K562 (cell line): ENCODE results near the gene PTCD3. TPM values are rescaled to one million over a fixed set of nuclear protein-coding genes. Genes with fewer than 3 reads are reported as not detected.

Source experiments
- ATAC-seq: fragments of 200-7000 bp; cut with Tn5 transposase; 3 replicates; pipeline ENCODE4 v1.9.1; 2020; ENCODE audit warnings: moderate library complexity
- BruUV-seq: library from RNA; stranded (reverse); fragments of 400-500 nt; replicated peaks from 2 replicates; lab custom pipeline; 2021; lab: Mats Ljungman, UMichigan
- CTCF ChIA-PET: fragments of 300-600 bp; formaldehyde crosslinking; extraction: SDS; loops from one replicate; lab custom pipeline; 2021; ENCODE audit warnings: low intra/inter-chr PET ratio; lab: Yijun Ruan, JAX
- POLR2A ChIA-PET: fragments of 300-600, 350-650 bp; sonication (Branson Sonifier 250); formaldehyde crosslinking; extraction: SDS; loops from one replicate; lab custom pipeline; 2021; ENCODE audit warnings: antibody characterized with exemption, inconsistent platforms; lab: Yijun Ruan, JAX
- DNase-seq, 4 experiments: peaks; one replicate each; pipeline versions ENCODE4 v3.0.0 to v3.0.0-alpha.2; 2011 to 2018; ENCODE audit warnings: low spot score in 3 of 4, mixed read lengths in 3 of 4; ENCODE audit errors: extremely low read depth in 1 of 4
- FAIRE-seq: peaks from 2 replicates; lab custom pipeline; 2011; peaks lifted over from hg19 to GRCh38; lab: Jason Lieb, UNC
- H2AFZ ChIP-seq: 2 replicates; pipeline ENCODE4 v1.6.0; 2011; ENCODE audit warnings: low read depth, low read length, control low read depth, inconsistent platforms
- H3K27ac ChIP-seq: fragments of 200-600 bp; 3 replicates; pipeline ENCODE4 v1.8.0; 2011; ENCODE audit warnings: low read depth, mild to moderate bottlenecking, control low read depth, inconsistent platforms, low read length, moderate library complexity, mixed read lengths; ENCODE audit errors: extremely low read depth
- H3K27me3 ChIP-seq, 2 experiments: fragments of 300-600 bp in 1 of 2; 2 replicates in 1 of 2; 3 replicates in 1 of 2; pipeline versions ENCODE4 v1.6.0 to v1.8.0; 2011; ENCODE audit warnings: inconsistent platforms in 2 of 2, low read length in 2 of 2, mild to moderate bottlenecking in 1 of 2, mixed read lengths in 1 of 2, moderate library complexity in 1 of 2; ENCODE audit not compliant: control insufficient read depth in 2 of 2, insufficient read depth in 2 of 2
- H3K36me3 ChIP-seq: fragments of 300-600 bp; 3 replicates; pipeline ENCODE4 v1.8.0; 2011; ENCODE audit warnings: mild to moderate bottlenecking, low read length, inconsistent platforms; ENCODE audit not compliant: control insufficient read depth, insufficient read depth
- H3K4me1 ChIP-seq, 2 experiments: fragments of 200-600 bp in 1 of 2; replicated peaks in 1 of 2; 2 replicates in 1 of 2; 3 replicates in 1 of 2; pipeline versions ENCODE4 v1.5.1 to v1.8.0; 2011; ENCODE audit warnings: inconsistent platforms in 2 of 2, low read length in 2 of 2, mild to moderate bottlenecking in 1 of 2, mixed read lengths in 1 of 2, moderate library complexity in 1 of 2; ENCODE audit not compliant: control insufficient read depth in 2 of 2, insufficient read depth in 2 of 2
- H3K4me2 ChIP-seq: 2 replicates; pipeline ENCODE4 v1.6.1; 2011; ENCODE audit warnings: low read length, control low read depth, inconsistent platforms, mixed read lengths; ENCODE audit not compliant: insufficient read depth
- H3K4me3 ChIP-seq: fragments of 200-600 bp; sonication (generic), shearing (Covaris generic); 2 replicates; pipeline ENCODE4 v1.5.1; 2016; ENCODE audit warnings: control low read depth, inconsistent platforms
- H3K79me2 ChIP-seq: fragments of 200-600 bp; 3 replicates; pipeline ENCODE4 v1.8.0; 2011; ENCODE audit warnings: low read length, inconsistent platforms; ENCODE audit not compliant: control insufficient read depth, insufficient read depth
- H3K9ac ChIP-seq, 2 experiments: 2 replicates each; pipeline versions ENCODE4 v1.6.0 to v1.6.1; 2011; ENCODE audit warnings: low read depth in 2 of 2, low read length in 2 of 2, control low read depth in 1 of 2, inconsistent platforms in 1 of 2, mild to moderate bottlenecking in 1 of 2, mixed read lengths in 1 of 2; ENCODE audit not compliant: insufficient read depth in 1 of 2
- H3K9me1 ChIP-seq: one replicate; pipeline ENCODE4 v1.6.0; 2011; ENCODE audit warnings: inconsistent platforms, mild to moderate bottlenecking, low read length, moderate library complexity; ENCODE audit not compliant: control insufficient read depth, insufficient read depth
- H3K9me3 ChIP-seq: replicated peaks from 2 replicates; pipeline ENCODE4 v1.5.1; 2011; ENCODE audit warnings: low read depth, low read length, inconsistent platforms; ENCODE audit not compliant: control insufficient read depth, insufficient read depth
- H4K20me1 ChIP-seq: replicated peaks from 2 replicates; pipeline ENCODE4 v1.6.1; 2011; ENCODE audit warnings: low read length, inconsistent platforms, mixed read lengths; ENCODE audit not compliant: control insufficient read depth, insufficient read depth
- ARID2 ChIP-seq: fragments of 450-650 bp; IDR thresholded peaks from 2 replicates; pipeline ENCODE4 v1.6.1; 2017; ENCODE audit warnings: antibody characterized with exemption, mild to moderate bottlenecking
- DEAF1 ChIP-seq: fragments of 450-650 bp; formaldehyde crosslinking; IDR thresholded peaks from 2 replicates; pipeline ENCODE4 v1.4.0; 2020; ENCODE audit warnings: mild to moderate bottlenecking, moderate library complexity
- GABPB1 ChIP-seq: sonication (generic); formaldehyde crosslinking; IDR thresholded peaks from 2 replicates; pipeline ENCODE4 v1.8.0; 2022; ENCODE audit warnings: mild to moderate bottlenecking, missing genetic modification reagents
- IRF9 ChIP-seq: fragments of 450-650 bp; IDR thresholded peaks from 2 replicates; pipeline ENCODE4 v1.6.1; 2016; ENCODE audit warnings: missing biosample characterization, missing genetic modification characterization
- MCM7 ChIP-seq, 2 experiments: fragments of 450-650 bp; IDR thresholded peaks; 2 replicates each; pipeline ENCODE4 v1.6.1; 2016 to 2018
- PHTF2 ChIP-seq: fragments of 250-450 bp; sonication (Bioruptor Pico); IDR thresholded peaks from 2 replicates; pipeline ENCODE4 v1.5.0; 2021; ENCODE audit warnings: mild to moderate bottlenecking
- WGBS: fragments of 100-300 bp; shearing (Covaris generic); methylation state at CpG from one replicate; pipeline ENCODE4 v1.1.6; 2016; ENCODE audit warnings: low coverage, mixed read lengths; ENCODE audit not compliant: insufficient coverage; ENCODE audit errors: missing lambda C conversion rate; 5-methylcytosine and 5-hydroxymethylcytosine counted together
- in situ Hi-C: fragments of 300-500 bp; cut with MboI; formaldehyde crosslinking; loops from 4 replicates; pipeline ENCODE4 v1.15.0; 2018; ENCODE audit warnings: inconsistent platforms, mixed read lengths
- intact Hi-C: fragments of 100-400 bp; cut with micrococcal nuclease; formaldehyde crosslinking; loops from 2 replicates; pipeline ENCODE4 v1.14.2; 2022
- polyA plus RNA-seq, 8 experiments: library from polyadenylated mRNA; depleted of rRNA in 4 of 8; stranded (reverse) in 5 of 8; unstranded in 3 of 8; fragments of >200 nt; fragmentation: Nextera tagmentation in 2 of 8; fragmentation: Illumina TruSeq in 1 of 8; extraction: Ambion mirVana in 2 of 8; extraction: Trizol in 1 of 8; gene quantifications; 2 replicates each; pipeline versions ENCODE4 v1.2.1 to v1.2.3, GENCODE V29; 2011 to 2014; ENCODE audit warnings: inconsistent platforms in 1 of 8, missing spikeins in 1 of 8
- total RNA-seq, 7 experiments: library from RNA; depleted of rRNA in 6 of 7; stranded (reverse); fragments of >200 nt in 6 of 7; fragmentation: Illumina TruSeq in 2 of 7; extraction: Trizol in 2 of 7; gene quantifications; 2 replicates each; pipeline versions ENCODE4 v1.2.1 to v1.2.3, GENCODE V29; 2011 to 2021; ENCODE audit warnings: low replicate concordance in 1 of 7
- TF ChIP-seq, protein P1 (sequence below): fragments of 450-650 bp; IDR thresholded peaks from 2 replicates; pipeline ENCODE4 v1.6.1; 2016; ENCODE audit warnings: low read depth
- TF ChIP-seq, protein P2 (sequence below): fragments of 450-650 bp; IDR thresholded peaks from 2 replicates; pipeline ENCODE4 v1.6.1; 2014; ENCODE audit warnings: low read depth, mild to moderate bottlenecking, moderate library complexity, borderline replicate concordance

Gene PTCD3
- total and polyA plus RNA-seq, 9 of the 15 experiments (the other 6 are each of a cell fraction or from before 2014, with no cell fraction given) = 65.2 to 241 (median 172) TPM

GRCh38 chr2:86072271-86072858 lies 33.7 kb upstream of the PTCD3 start:
- no peak for DNase-seq
- no peak overlapping the region for H2AFZ ChIP-seq
- no peak overlapping the region for H3K9ac ChIP-seq
- ChIA-PET CTCF (interaction anchor here (0.6 kb wide), 1 partner anchor 68 kb away, joined by 3 read pairs; no protein-coding TSS in a partner anchor), POLR2A (no interaction called here)
- no peaks in the 10 kb centered on the region for H3K4me1 ChIP-seq
- no peaks in the 10 kb centered on the region for H3K27me3 ChIP-seq
- H3K27ac ChIP-seq = no peak overlapping the region; the same call in 2 of the 3 replicates
- H3K36me3 ChIP-seq = peaks cover 97% of the 10 kb centered on the region
- FAIRE-seq = no peak
- intact Hi-C loops (no loop called here), in situ Hi-C loops (no loop called here)
- no peaks in the 10 kb centered on the region for H3K79me2 ChIP-seq
- H3K4me2 ChIP-seq = no peak overlapping the region
- ATAC-seq = no peak
- H3K9me1 ChIP-seq = no peaks in the 10 kb centered on the region
- BruUV-seq = no TSS peak
- no peak overlapping the region for H3K4me3 ChIP-seq
- WGBS = 94% methylated on average over 7 of the region's 9 CpGs
- H4K20me1 ChIP-seq = no peaks in the 10 kb centered on the region; the same call in 1 of the 2 replicates
- H3K9me3 ChIP-seq = no peaks in the 10 kb centered on the region
- no peak for TF ChIP-seq PHTF2 (CRISPR knock-in tag)
- TF ChIP-seq MCM7 (IDR thresholded peaks at IDR 0.05) = no peak
- TF ChIP-seq GABPB1 (CRISPR knock-in tag) = no peak
- TF ChIP-seq IRF9 = no peak
- no peak for TF ChIP-seq ARID2
- TF ChIP-seq, protein P1, sequence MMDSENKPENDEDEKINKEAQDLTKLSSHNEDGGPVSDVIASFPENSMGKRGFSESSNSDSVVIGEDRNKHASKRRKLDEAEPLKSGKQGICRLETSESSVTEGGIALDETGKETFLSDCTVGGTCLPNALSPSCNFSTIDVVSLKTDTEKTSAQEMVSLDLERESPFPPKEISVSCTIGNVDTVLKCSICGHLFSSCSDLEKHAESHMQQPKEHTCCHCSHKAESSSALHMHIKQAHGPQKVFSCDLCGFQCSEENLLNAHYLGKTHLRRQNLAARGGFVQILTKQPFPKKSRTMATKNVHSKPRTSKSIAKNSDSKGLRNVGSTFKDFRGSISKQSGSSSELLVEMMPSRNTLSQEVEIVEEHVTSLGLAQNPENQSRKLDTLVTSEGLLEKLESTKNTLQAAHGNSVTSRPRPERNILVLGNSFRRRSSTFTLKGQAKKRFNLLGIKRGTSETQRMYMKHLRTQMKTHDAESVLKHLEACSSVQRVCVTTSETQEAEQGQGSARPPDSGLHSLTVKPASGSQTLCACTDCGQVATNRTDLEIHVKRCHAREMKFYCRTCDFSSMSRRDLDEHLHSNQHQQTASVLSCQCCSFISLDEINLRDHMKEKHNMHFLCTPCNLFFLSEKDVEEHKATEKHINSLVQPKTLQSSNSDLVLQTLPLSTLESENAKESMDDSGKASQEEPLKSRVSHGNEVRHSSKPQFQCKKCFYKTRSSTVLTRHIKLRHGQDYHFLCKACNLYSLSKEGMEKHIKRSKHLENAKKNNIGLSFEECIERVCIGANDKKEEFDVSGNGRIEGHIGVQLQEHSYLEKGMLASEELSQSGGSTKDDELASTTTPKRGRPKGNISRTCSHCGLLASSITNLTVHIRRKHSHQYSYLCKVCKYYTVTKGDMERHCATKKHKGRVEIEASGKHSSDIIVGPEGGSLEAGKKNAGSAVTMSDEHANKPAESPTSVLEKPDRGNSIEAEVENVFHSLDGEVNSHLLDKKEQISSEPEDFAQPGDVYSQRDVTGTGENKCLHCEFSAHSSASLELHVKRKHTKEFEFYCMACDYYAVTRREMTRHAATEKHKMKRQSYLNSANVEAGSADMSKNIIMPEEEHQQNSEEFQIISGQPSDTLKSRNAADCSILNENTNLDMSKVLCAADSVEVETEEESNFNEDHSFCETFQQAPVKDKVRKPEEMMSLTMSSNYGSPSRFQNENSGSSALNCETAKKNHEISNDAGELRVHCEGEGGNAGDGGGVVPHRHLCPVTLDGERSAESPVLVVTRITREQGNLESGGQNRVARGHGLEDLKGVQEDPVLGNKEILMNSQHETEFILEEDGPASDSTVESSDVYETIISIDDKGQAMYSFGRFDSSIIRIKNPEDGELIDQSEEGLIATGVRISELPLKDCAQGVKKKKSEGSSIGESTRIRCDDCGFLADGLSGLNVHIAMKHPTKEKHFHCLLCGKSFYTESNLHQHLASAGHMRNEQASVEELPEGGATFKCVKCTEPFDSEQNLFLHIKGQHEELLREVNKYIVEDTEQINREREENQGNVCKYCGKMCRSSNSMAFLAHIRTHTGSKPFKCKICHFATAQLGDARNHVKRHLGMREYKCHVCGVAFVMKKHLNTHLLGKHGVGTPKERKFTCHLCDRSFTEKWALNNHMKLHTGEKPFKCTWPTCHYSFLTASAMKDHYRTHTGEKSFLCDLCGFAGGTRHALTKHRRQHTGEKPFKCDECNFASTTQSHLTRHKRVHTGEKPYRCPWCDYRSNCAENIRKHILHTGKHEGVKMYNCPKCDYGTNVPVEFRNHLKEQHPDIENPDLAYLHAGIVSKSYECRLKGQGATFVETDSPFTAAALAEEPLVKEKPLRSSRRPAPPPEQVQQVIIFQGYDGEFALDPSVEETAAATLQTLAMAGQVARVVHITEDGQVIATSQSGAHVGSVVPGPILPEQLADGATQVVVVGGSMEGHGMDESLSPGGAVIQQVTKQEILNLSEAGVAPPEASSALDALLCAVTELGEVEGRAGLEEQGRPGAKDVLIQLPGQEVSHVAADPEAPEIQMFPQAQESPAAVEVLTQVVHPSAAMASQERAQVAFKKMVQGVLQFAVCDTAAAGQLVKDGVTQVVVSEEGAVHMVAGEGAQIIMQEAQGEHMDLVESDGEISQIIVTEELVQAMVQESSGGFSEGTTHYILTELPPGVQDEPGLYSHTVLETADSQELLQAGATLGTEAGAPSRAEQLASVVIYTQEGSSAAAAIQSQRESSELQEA = no peak
- TF ChIP-seq, protein P2, sequence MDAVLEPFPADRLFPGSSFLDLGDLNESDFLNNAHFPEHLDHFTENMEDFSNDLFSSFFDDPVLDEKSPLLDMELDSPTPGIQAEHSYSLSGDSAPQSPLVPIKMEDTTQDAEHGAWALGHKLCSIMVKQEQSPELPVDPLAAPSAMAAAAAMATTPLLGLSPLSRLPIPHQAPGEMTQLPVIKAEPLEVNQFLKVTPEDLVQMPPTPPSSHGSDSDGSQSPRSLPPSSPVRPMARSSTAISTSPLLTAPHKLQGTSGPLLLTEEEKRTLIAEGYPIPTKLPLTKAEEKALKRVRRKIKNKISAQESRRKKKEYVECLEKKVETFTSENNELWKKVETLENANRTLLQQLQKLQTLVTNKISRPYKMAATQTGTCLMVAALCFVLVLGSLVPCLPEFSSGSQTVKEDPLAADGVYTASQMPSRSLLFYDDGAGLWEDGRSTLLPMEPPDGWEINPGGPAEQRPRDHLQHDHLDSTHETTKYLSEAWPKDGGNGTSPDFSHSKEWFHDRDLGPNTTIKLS = no peak
- TF ChIP-seq DEAF1 (CRISPR knock-in tag) = no peak
